ENCODE data around the gene FSTL4.
A peak's percentile ranks its signal among the peaks of the same experiment; 100 is the strongest.
"Not testable (repeated sequence)": the region's sequence is repeated elsewhere in the genome, so short reads cannot be mapped to it uniquely, and the experiment has no call there.

Gene FSTL4

DNA sequence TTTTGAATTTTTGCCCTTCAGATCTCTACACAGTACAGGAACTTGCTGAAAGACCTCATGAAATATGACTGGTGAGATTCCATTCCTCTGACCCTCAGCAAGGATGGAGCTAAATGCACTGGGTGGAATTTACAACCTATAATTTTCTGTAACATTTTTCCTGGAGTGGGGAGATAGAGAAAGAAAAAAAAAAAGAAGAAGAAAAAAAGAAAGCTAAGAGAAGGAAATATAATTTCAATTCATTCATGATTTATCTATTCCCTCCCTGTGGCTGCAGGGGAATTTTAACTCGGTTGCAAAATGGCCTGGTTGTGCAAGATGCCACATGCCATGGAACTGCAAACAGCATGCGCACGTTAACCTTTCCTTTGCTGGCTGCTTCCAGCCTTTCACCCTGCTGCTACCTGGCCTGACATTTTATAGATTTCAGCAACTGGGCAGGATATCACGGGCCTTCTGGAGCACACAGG, 155.4 kb downstream of the FSTL4 start:
- H3K27me3 Mint-ChIP-seq: peaks cover 6 to 10% of the 10 kb centered on the region in 2 donors
- H3K9me3 Mint-ChIP-seq: no peaks in the 10 kb centered on the region
- H3K27ac Mint-ChIP-seq: no peak overlapping the region
- no peak for DNase-seq
- no peaks in the 10 kb centered on the region for H3K36me3 Mint-ChIP-seq (ENCODE audit: insufficient read depth)
- H3K4me3 Mint-ChIP-seq: no peak overlapping the region
- no peak for ATAC-seq (replicated peaks)
- peaks cover 6 to 19% of the 10 kb centered on the region in 2 donors for H3K4me1 Mint-ChIP-seq (ENCODE audit: low read depth in 2 of 2)

DNA sequence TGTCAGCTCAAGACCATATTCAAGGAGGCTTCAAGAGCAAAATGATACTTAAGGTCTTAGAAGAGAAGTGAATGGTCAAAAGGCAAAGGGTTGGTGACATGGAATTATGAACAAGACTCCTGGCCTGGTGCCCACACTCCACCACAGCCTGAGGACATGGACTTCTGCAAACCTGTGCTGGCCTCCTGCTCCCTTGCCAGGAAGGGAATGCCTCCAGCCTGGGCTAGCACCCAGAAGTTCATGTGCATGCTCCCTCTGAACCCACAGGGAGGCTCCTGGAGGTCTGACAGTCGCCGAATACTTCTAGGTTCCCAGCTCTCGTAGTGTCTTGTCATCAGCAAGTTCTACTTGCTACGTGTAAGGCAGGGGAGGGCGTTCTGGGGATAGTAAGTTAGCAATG, 156.7 kb downstream of the FSTL4 start:
- H3K36me3 Mint-ChIP-seq (ENCODE audit: insufficient read depth): no peaks in the 10 kb centered on the region
- no peak for DNase-seq
- H3K4me3 Mint-ChIP-seq: no peak overlapping the region
- ATAC-seq (replicated peaks): no peak
- H3K27me3 Mint-ChIP-seq: peaks cover 16 to 22% of the 10 kb centered on the region in 2 donors
- peaks cover 6 to 19% of the 10 kb centered on the region in 2 donors for H3K4me1 Mint-ChIP-seq (ENCODE audit: low read depth in 2 of 2)
- no peaks in the 10 kb centered on the region for H3K9me3 Mint-ChIP-seq
- no peak overlapping the region for H3K27ac Mint-ChIP-seq

DNA sequence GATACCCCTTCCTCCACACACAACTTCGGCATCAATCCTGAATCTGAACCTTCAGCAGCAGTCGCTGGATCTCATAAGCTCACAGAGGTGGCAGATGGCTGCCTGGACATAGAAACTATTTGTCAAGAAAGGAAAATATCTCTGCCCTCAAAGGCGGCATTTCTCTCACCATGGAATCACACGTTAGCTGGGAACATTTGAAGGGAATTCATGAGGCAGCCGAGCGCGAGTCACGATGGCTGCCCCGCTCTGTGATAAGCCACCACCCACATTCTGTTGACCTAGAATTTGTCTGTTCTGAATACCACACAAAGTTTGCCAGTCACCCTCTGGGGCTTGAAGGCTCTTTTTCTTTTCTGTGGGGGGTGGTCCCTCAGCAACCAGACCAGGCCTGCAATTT, 157.9 kb downstream of the FSTL4 start:
- no peaks in the 10 kb centered on the region for H3K9me3 Mint-ChIP-seq
- H3K4me3 Mint-ChIP-seq: peak overlapping the region in 1 of 2 donors; percentile 41
- no peaks in the 10 kb centered on the region for H3K36me3 Mint-ChIP-seq (ENCODE audit: insufficient read depth)
- peak overlapping the region in 1 of 2 donors; percentile 46 for H3K27ac Mint-ChIP-seq
- H3K27me3 Mint-ChIP-seq: peaks cover 21 to 28% of the 10 kb centered on the region in 2 donors
- H3K4me1 Mint-ChIP-seq (ENCODE audit: low read depth in 2 of 2): peaks cover 0 to 11% of the 10 kb centered on the region in 2 donors
- no peak for DNase-seq
- ATAC-seq (replicated peaks): peak; percentile 47

DNA sequence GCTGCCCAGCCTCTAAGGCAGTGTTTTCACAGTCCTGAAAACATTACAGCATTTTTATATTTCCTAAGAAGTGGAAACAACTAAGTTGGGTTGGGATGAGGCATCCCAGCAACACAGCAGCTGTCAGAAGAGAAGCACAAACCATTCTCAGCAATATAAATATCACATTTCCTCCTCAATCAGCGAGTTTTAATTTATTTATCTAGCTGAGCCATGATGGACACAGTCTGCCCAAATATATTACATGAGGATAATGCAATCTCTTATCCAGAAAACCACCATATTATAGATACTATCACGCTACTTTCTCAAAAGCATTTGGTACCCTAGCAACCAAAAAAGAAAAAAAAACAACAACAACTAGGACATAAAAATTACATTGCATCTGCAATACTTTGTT, 158.5 kb downstream of the FSTL4 start:
- Mint-ChIP-seq H3K36me3 (ENCODE audit: insufficient read depth) (no peaks in the 10 kb centered on the region), H3K9me3 (no peaks in the 10 kb centered on the region), H3K4me1 (ENCODE audit: low read depth in 2 of 2) (peaks cover 0 to 10% of the 10 kb centered on the region in 2 donors), H3K4me3 (no peak overlapping the region), H3K27me3 (peaks cover 21 to 28% of the 10 kb centered on the region in 2 donors), H3K27ac (peak overlapping the region in 1 of 2 donors; percentile 24)
- ATAC-seq (replicated peaks): no peak
- no peak for DNase-seq

DNA sequence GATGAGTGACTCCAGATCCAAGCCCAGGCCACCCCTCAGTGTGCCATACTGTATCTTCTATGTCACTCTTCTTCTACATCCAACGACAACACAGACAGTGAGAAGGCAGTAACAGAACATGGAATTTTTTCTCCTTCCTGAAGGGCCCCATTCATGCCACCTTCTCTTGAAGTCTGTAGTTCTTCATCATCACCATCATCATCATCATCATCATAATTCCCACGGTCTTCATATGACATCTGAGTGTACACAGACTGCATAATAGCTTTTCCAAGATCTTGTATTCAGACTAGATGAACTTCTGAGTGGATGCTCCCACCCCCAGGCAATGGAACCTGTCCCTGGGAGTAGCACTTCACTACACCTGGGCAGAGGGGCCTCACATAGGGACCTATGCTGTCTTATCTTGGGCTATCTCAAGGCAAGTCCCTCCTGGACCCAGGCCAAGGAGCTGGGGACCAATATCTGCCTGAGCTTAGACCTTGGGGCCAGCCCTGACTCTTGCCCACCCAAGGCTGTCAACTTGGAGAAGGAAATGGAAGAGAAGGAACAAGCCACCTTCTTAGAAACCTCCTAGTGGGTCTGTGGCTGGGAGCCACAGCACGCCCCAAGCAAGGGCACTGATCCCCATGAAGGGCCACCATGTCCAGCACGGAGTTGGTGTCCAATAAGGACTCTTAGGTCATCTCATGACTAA, 159.1 kb downstream of the FSTL4 start:
- H3K4me3 Mint-ChIP-seq: no peak overlapping the region
- no peaks in the 10 kb centered on the region for H3K36me3 Mint-ChIP-seq (ENCODE audit: insufficient read depth)
- peaks cover 0 to 6% of the 10 kb centered on the region in 2 donors for H3K4me1 Mint-ChIP-seq (ENCODE audit: low read depth in 2 of 2)
- peak overlapping the region in 1 of 2 donors; percentile 24 for H3K27ac Mint-ChIP-seq
- DNase-seq (no peak), ATAC-seq (replicated peaks) (no peak)
- no peaks in the 10 kb centered on the region for H3K9me3 Mint-ChIP-seq
- H3K27me3 Mint-ChIP-seq: peaks cover 22 to 28% of the 10 kb centered on the region in 2 donors

DNA sequence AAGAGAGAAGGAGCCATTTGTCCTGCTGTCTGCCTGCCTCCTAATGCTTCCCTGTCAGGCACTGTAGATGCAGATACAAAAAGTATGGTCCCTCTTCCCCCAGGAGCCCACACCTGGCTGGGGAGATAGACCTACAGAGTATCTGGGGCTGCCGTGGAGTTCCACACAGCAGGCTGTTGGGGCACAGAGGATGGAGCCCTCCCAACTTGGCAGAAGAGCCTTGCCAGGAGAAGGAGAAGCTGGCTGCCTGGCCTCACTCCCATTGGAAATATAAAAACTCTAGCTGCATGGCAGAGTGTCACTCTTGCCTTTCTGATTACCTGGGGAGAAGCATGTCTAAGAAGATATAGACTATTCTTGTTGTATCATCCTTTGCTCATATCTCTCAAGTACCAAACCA, 160.4 kb downstream of the FSTL4 start:
- ATAC-seq (replicated peaks): no peak
- Mint-ChIP-seq H3K9me3 (no peaks in the 10 kb centered on the region), H3K36me3 (ENCODE audit: insufficient read depth) (no peaks in the 10 kb centered on the region), H3K27ac (no peak overlapping the region), H3K27me3 (peaks cover 30 to 35% of the 10 kb centered on the region in 2 donors), H3K4me1 (ENCODE audit: low read depth in 2 of 2) (peaks cover 0 to 1% of the 10 kb centered on the region in 2 donors), H3K4me3 (no peak overlapping the region)
- DNase-seq: no peak

DNA sequence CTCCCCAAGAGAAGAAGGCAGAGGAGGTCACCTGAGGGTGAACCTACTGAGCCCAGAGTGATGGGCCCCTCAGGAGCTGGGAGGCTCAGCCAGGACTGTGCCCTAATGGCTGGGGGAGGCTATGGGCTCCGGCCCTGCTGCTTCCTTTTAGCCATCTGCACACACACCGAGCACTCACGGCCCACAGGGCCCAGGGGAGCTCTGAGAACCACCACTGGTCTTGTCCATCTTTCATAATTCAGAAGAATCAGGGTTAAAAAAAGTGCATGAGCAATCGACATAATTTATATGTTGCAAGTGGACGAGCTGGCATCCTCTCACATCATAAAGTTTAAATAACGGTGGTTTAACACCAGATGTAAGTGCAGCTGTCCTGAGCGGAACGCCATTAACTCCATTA, 162.1 kb downstream of the FSTL4 start:
- ATAC-seq (replicated peaks) (no peak), DNase-seq (no peak)
- H3K4me3 Mint-ChIP-seq: no peak overlapping the region
- H3K4me1 Mint-ChIP-seq (ENCODE audit: low read depth in 2 of 2): no peaks in the 10 kb centered on the region
- no peak overlapping the region for H3K27ac Mint-ChIP-seq
- H3K27me3 Mint-ChIP-seq: peaks cover 35 to 38% of the 10 kb centered on the region in 2 donors
- no peaks in the 10 kb centered on the region for H3K36me3 Mint-ChIP-seq (ENCODE audit: insufficient read depth)
- no peaks in the 10 kb centered on the region for H3K9me3 Mint-ChIP-seq

DNA sequence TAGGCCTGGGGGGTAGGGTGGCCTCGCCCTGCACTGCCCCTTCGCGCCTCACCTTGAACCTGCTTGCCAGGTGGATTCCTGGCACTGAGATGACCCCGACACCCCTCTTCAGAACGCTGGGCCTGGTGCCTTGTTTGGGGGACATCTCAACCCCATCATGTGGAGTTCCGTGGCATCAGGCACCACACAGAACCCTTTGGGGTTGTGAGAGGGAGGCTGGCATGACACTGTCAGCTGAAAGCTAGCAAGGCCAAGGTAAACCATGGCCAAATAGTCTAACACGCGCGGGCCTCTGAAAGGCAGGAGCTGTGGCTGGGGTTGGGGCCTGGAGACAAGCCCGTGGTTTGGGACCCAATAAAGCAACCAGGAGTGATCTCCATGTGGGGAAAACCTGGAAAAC, 163.2 kb downstream of the FSTL4 start:
- ATAC-seq (replicated peaks): no peak
- Mint-ChIP-seq H3K27me3 (peaks cover 35 to 38% of the 10 kb centered on the region in 2 donors), H3K9me3 (no peaks in the 10 kb centered on the region), H3K4me1 (ENCODE audit: low read depth in 2 of 2) (no peaks in the 10 kb centered on the region), H3K36me3 (ENCODE audit: insufficient read depth) (no peaks in the 10 kb centered on the region), H3K27ac (no peak overlapping the region), H3K4me3 (no peak overlapping the region)
- DNase-seq: no peak

DNA sequence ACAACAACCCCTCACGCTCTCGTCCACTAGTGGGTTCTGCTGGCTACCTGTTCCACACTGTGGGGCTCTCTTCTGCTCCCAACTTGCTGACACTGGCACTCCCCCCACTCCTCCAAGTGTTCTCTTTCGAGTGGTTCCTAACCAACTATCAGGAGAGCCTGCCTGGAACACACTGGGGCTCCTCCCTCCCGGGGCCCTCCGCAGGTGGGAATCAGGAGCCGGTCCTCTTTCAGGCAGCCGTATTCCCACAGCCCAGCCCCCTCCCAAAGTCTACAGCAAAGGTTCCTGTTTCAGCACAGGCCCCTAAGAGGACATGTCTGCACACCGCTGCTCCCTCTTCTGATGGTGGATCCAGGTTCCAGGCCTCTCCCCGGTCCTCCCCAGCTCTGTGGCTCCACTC, 165.9 kb downstream of the FSTL4 start:
- DNase-seq: no peak
- H3K27me3 Mint-ChIP-seq: peaks cover 20 to 36% of the 10 kb centered on the region in 2 donors
- H3K4me3 Mint-ChIP-seq: no peak overlapping the region
- no peak for ATAC-seq (replicated peaks)
- H3K27ac Mint-ChIP-seq: no peak overlapping the region
- H3K9me3 Mint-ChIP-seq: no peaks in the 10 kb centered on the region
- H3K4me1 Mint-ChIP-seq (ENCODE audit: low read depth in 2 of 2): no peaks in the 10 kb centered on the region
- no peaks in the 10 kb centered on the region for H3K36me3 Mint-ChIP-seq (ENCODE audit: insufficient read depth)

DNA sequence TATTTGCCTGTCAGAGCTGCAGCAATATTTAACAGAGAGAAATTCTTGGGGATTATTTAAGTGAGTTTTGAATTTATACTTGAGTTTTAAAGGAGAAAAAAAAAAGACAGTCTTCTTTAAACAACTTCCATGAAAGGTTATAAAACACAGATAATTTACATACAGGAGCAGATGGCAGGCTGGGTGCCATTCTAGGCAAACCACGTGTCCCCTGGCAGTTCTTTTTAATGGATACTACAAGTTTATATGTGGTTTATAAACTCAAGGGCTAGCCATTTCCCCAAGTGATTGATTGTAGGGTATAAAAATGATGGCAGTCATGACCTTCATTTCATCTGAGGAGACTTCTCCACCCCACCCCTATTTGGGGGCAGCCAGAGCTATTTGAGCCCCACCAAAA, 166.6 kb downstream of the FSTL4 start:
- no peak overlapping the region for H3K27ac Mint-ChIP-seq
- no peak for DNase-seq

DNA sequence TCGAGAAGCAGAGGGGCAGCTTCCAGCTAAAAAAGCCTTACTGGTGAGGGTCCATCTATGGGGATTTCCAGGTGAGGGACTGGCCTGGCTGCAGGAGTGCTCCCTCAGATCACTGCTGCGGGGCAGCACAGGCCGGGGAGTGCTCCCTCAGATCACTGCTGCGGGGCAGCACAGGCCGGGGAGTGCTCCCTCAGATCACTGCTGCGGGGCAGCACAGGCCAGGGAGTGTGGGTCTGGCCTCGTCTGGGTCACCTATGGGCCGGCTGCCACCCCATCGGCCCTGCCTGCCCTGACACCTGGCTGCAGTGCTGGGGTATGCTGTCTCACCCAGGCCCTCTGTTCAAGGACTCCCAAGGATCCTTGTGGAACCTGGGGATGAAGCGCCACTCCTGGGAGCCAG, 167.1 kb downstream of the FSTL4 start:
- H3K27me3 Mint-ChIP-seq: peaks cover 8 to 24% of the 10 kb centered on the region in 2 donors
- not testable (repeated sequence) for ATAC-seq (replicated peaks); H3K9me3 Mint-ChIP-seq; H3K4me1 Mint-ChIP-seq (ENCODE audit: low read depth in 2 of 2); H3K4me3 Mint-ChIP-seq; H3K36me3 Mint-ChIP-seq (ENCODE audit: insufficient read depth); H3K27ac Mint-ChIP-seq; DNase-seq

More for the DNA sequence above, 166.6 kb downstream of the FSTL4 start:
- Mint-ChIP-seq H3K4me3 (no peak overlapping the region), H3K27me3 (peaks cover 13 to 29% of the 10 kb centered on the region in 2 donors), H3K4me1 (ENCODE audit: low read depth in 2 of 2) (no peaks in the 10 kb centered on the region), H3K36me3 (ENCODE audit: insufficient read depth) (no peaks in the 10 kb centered on the region), H3K9me3 (no peaks in the 10 kb centered on the region)
- ATAC-seq (replicated peaks): no peak

DNA sequence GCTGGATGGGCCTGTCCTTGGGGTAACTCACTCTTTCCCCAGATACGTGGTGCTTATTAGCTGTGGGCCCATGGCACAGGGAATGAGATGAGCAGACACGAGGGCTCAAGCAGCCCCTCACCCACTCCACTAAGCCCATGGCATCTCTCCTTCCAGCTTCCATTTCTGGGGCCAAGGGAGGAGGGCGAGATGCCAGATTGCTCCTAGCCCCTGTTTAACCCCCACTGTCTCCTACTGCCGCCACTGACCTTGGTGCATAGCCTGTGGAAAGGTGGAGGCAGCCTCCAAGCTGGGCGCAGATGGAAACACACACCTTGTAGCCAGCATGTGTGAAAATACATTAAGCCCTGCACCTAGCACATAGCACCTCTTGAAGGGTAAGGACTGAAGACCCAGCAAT, 167.6 kb downstream of the FSTL4 start:
- H3K4me1 Mint-ChIP-seq (ENCODE audit: low read depth in 2 of 2): no peaks in the 10 kb centered on the region
- H3K9me3 Mint-ChIP-seq: no peaks in the 10 kb centered on the region
- no peak overlapping the region for H3K27ac Mint-ChIP-seq
- H3K27me3 Mint-ChIP-seq: peaks cover 7 to 28% of the 10 kb centered on the region in 2 donors
- H3K36me3 Mint-ChIP-seq (ENCODE audit: insufficient read depth): no peaks in the 10 kb centered on the region
- H3K4me3 Mint-ChIP-seq: no peak overlapping the region
- ATAC-seq (replicated peaks): no peak
- no peak for DNase-seq

DNA sequence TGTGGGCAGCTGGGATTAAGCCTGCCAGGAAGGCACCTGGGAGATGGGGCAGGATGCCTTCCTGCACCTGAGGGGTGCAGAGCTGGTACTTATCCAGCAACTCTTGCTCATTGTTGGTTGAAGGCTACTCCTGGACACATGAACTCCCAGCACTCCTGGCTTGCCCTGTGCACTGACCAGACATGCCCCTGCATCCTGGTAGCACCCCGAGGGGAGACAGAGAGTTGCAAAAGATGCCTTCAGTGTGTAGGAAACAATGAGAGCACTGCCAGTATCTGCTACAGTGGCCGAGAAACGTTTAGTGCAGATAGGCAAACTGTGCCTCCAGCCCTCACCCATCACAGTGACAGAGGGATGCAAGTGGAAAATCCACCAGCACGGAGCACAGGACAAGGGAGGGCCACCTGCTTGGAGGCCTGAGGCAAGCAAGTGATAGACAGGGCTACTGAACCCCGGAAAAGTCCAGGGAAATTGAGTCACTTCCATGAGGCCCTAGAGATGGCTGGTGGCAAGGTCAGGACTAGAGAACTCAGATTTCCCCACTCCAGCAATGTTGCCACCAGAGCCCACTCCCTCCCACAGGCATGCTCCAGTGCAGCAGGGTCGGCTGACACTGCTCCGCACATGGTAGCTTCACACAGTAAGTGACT, 171.1 kb downstream of the FSTL4 start:
- Mint-ChIP-seq H3K9me3 (no peaks in the 10 kb centered on the region), H3K27ac (peak overlapping the region in 1 of 2 donors; percentile 13), H3K4me1 (ENCODE audit: low read depth in 2 of 2) (no peaks in the 10 kb centered on the region), H3K36me3 (ENCODE audit: insufficient read depth) (no peaks in the 10 kb centered on the region), H3K27me3 (peaks cover 0 to 28% of the 10 kb centered on the region in 2 donors), H3K4me3 (no peak overlapping the region)
- ATAC-seq (replicated peaks): no peak
- DNase-seq: no peak
